B cell (primary cell): Measurements from ENCODE around the gene RET. TPM values are rescaled to one million over a fixed set of nuclear protein-coding genes. Genes with fewer than 3 reads are reported as not detected.

Experiments
- ATAC-seq: fragments of 200-7000 bp; cut with Tn5 transposase; one replicate; pipeline ENCODE4 v1.10.0; 2021; ENCODE audit warnings: low read depth, mild to moderate bottlenecking, moderate number of reproducible peaks, moderate library complexity
- CTCF ChIA-PET: fragments of 350-600 bp; sonication (Branson Sonifier 250); formaldehyde crosslinking; loops from one replicate; lab custom pipeline; 2021; ENCODE audit warnings: antibody characterized with exemption, inconsistent platforms; lab: Charles Lee
- POLR2A ChIA-PET: fragments of 350-600 bp; sonication (Branson Sonifier 250); formaldehyde crosslinking; loops from one replicate; lab custom pipeline; 2021; ENCODE audit warnings: antibody characterized with exemption; lab: Charles Lee
- DNase-seq: peaks from one replicate; pipeline ENCODE4 v3.0.0; 2013
- H2AFZ ChIP-seq: 2 replicates; pipeline ENCODE4 v1.6.1; 2012; ENCODE audit warnings: mild to moderate bottlenecking, low read depth, low read length; ENCODE audit not compliant: insufficient read depth, poor library complexity, severe bottlenecking
- H3K27ac ChIP-seq, 2 donors: 1 replicate in 1 of 2; 2 replicates in 1 of 2; pipeline ENCODE4 v1.5.1; 2012 to 2013; ENCODE audit warnings: low read length in 2 of 2, mild to moderate bottlenecking in 2 of 2, moderate library complexity in 1 of 2
- H3K27me3 ChIP-seq, 4 experiments: fragments of 200-600 bp in 1 of 4; sonication (generic) in 1 of 4; replicated peaks in 1 of 4; 1 replicate in 2 of 4; 2 replicates in 2 of 4; pipeline versions ENCODE4 v1.6.1 to v1.7.0; 2013 to 2016; ENCODE audit warnings: low read length in 3 of 4, mild to moderate bottlenecking in 2 of 4, mixed read lengths in 1 of 4, moderate library complexity in 1 of 4; ENCODE audit not compliant: insufficient read depth in 4 of 4, control insufficient read depth in 3 of 4; ENCODE audit errors: control extremely low read depth in 1 of 4
- H3K36me3 ChIP-seq, 2 experiments: replicated peaks in 1 of 2; 1 replicate in 1 of 2; 2 replicates in 1 of 2; pipeline versions ENCODE4 v1.6.1 to v1.7.1; 2013; ENCODE audit warnings: low read length in 1 of 2; ENCODE audit not compliant: insufficient read depth in 2 of 2, control insufficient read depth in 1 of 2; ENCODE audit errors: control extremely low read depth in 1 of 2, extremely low read depth in 1 of 2
- H3K4me1 ChIP-seq, 2 donors: fragments of 200-600 bp in 1 of 2; sonication (generic) in 1 of 2; 1 replicate in 1 of 2; 2 replicates in 1 of 2; pipeline versions ENCODE4 v1.5.1 to v1.6.1; 2013 to 2017; ENCODE audit warnings: low read length in 2 of 2; ENCODE audit not compliant: control insufficient read depth in 2 of 2, insufficient read depth in 2 of 2
- H3K4me2 ChIP-seq: replicated peaks from 2 replicates; pipeline ENCODE3; 2012; ENCODE audit warnings: mild to moderate bottlenecking, low read depth, low read length; ENCODE audit not compliant: poor library complexity, severe bottlenecking
- H3K4me3 ChIP-seq, 5 experiments: fragments of 200-600 bp in 1 of 5; sonication (generic) in 1 of 5; 1 replicate in 3 of 5; 2 replicates in 2 of 5; pipeline versions ENCODE4 v1.5.1 to v1.7.0; 2011 to 2016; ENCODE audit warnings: low read length in 4 of 5, mild to moderate bottlenecking in 4 of 5, low read depth in 2 of 5, control low read depth in 1 of 5, moderate library complexity in 1 of 5; ENCODE audit not compliant: insufficient read depth in 1 of 5; ENCODE audit errors: control extremely low read depth in 1 of 5, extremely low read depth in 1 of 5
- H3K79me2 ChIP-seq: fragments of 200-600 bp; sonication (generic); one replicate; pipeline ENCODE4 v1.6.0; 2016; ENCODE audit warnings: low read length; ENCODE audit not compliant: control insufficient read depth, insufficient read depth
- H3K9ac ChIP-seq: fragments of 200-600 bp; sonication (generic); 2 replicates; pipeline ENCODE4 v1.6.1; 2017; ENCODE audit warnings: mild to moderate bottlenecking, low read length, moderate library complexity
- H3K9me3 ChIP-seq, 3 donors: one replicate each; pipeline versions ENCODE4 v1.6.1 to v1.7.1; 2013; ENCODE audit warnings: low read length in 2 of 3; ENCODE audit not compliant: control insufficient read depth in 2 of 3, insufficient read depth in 1 of 3; ENCODE audit errors: control extremely low read depth in 1 of 3
- H4K20me1 ChIP-seq: 2 replicates; pipeline ENCODE4 v1.6.0; 2012; ENCODE audit warnings: mild to moderate bottlenecking, low read length; ENCODE audit not compliant: insufficient read depth, control insufficient read depth, poor library complexity, severe bottlenecking
- H3K27ac Mint-ChIP-seq: one replicate; pipeline ENCODE4 v1.8.0; 2021; ENCODE audit warnings: mixed read lengths
- H3K27me3 Mint-ChIP-seq: one replicate; pipeline ENCODE4 v1.8.0; 2021; ENCODE audit warnings: mixed read lengths
- H3K4me1 Mint-ChIP-seq: one replicate; pipeline ENCODE4 v1.8.0; 2021; ENCODE audit warnings: mixed read lengths
- H3K4me3 Mint-ChIP-seq: one replicate; pipeline ENCODE4 v1.8.0; 2021; ENCODE audit warnings: mixed read lengths
- H3K9me3 Mint-ChIP-seq: one replicate; pipeline ENCODE4 v1.8.0; 2022; ENCODE audit warnings: mixed read lengths; ENCODE audit not compliant: insufficient read depth
- EZH2 ChIP-seq: IDR thresholded peaks from 2 replicates; pipeline ENCODE4 v1.6.1; 2012; ENCODE audit warnings: borderline replicate concordance, low read depth, mild to moderate bottlenecking, moderate library complexity, low read length; ENCODE audit not compliant: insufficient read depth, poor library complexity, severe bottlenecking
- WGBS: methylation state at CpG from one replicate; pipeline ENCODE4 v1.1.5; 2013; ENCODE audit warnings: missing lambda C conversion rate; ENCODE audit not compliant: insufficient coverage; 5-methylcytosine and 5-hydroxymethylcytosine counted together
- intact Hi-C: fragments of 100-400 bp; cut with micrococcal nuclease; formaldehyde crosslinking; loops from one replicate; pipeline ENCODE4 v1.10.0; 2022
- polyA plus RNA-seq: library from polyadenylated mRNA; depleted of rRNA; stranded (reverse); fragments of >200 nt; gene quantifications from 2 replicates; pipeline ENCODE4 v1.2.3, GENCODE V29; 2012
- total RNA-seq, 2 donors: library from RNA; stranded (reverse); fragments of 120-200 nt in 1 of 2; gene quantifications; 1 replicate in 1 of 2; 2 replicates in 1 of 2; pipeline versions ENCODE4 v1.2.3 to v1.2.4, GENCODE V29; 2013 to 2022
- TF ChIP-seq, protein P1 (sequence below): fragments of 200-600 bp; IDR thresholded peaks from one replicate; pipeline ENCODE4 v1.8.0; 2022; ENCODE audit warnings: antibody characterized with exemption, mild to moderate bottlenecking

RET gene
- total and polyA plus RNA-seq, 2 donors (not counting 1 experiment from before 2014, with no cell fraction given) = 0.16 to 0.27 TPM

DNA sequence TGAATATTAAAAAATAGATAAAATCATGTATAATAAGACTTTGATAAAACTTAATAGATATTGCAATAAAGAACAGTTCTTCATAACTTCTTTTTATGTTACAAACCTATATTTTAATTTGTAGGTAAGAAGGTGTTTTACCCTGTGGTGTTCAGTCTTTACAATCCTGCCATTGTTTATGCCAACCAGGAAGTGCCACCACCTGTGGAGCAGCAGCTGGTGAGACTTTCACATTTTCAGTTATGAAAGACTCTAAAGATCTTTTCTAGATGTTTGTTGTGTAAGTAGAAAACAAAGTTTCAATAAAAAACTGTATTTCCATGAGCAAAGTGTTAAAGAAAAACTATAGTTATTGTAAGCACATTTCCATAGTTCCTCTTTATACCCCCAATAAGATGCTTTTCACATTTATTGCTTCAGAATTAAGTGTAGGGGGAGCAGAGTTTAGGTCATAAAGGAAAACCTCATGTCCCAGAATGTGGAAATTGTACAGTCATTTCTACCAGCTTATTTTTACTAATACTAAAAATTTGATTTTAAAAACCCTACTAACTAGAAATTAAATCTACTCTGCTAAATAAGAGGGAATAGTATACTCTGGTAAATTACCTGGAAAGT, 90.1 kb downstream of the RET start:
- Histone ChIP-seq H2AFZ (no peak overlapping the region), H3K36me3 (peaks cover 4 to 30% of the 10 kb centered on the region in 2 experiments), H3K4me2 (no peak overlapping the region), H3K27ac (no peak overlapping the region), H3K9ac (no peak overlapping the region), H3K79me2 (no peaks in the 10 kb centered on the region), H3K9me3 (no peaks in the 10 kb centered on the region), H3K4me3 (no peak overlapping the region), H3K27me3 (no peaks in the 10 kb centered on the region), H3K4me1 (no peaks in the 10 kb centered on the region), H4K20me1 (no peaks in the 10 kb centered on the region)
- TF ChIP-seq EZH2 = no peak
- TF ChIP-seq, protein P1, sequence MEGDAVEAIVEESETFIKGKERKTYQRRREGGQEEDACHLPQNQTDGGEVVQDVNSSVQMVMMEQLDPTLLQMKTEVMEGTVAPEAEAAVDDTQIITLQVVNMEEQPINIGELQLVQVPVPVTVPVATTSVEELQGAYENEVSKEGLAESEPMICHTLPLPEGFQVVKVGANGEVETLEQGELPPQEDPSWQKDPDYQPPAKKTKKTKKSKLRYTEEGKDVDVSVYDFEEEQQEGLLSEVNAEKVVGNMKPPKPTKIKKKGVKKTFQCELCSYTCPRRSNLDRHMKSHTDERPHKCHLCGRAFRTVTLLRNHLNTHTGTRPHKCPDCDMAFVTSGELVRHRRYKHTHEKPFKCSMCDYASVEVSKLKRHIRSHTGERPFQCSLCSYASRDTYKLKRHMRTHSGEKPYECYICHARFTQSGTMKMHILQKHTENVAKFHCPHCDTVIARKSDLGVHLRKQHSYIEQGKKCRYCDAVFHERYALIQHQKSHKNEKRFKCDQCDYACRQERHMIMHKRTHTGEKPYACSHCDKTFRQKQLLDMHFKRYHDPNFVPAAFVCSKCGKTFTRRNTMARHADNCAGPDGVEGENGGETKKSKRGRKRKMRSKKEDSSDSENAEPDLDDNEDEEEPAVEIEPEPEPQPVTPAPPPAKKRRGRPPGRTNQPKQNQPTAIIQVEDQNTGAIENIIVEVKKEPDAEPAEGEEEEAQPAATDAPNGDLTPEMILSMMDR = no peak
- no peak for DNase-seq
- H3K27me3 Mint-ChIP-seq = no peaks in the 10 kb centered on the region
- no peak overlapping the region for H3K27ac Mint-ChIP-seq
- intact Hi-C loops = no loop called here
- CTCF ChIA-PET = no interaction called here
- no peaks in the 10 kb centered on the region for H3K4me1 Mint-ChIP-seq
- POLR2A ChIA-PET = no interaction called here
- no peak overlapping the region for H3K4me3 Mint-ChIP-seq
- no peaks in the 10 kb centered on the region for H3K9me3 Mint-ChIP-seq
- no peak for ATAC-seq

GRCh38 chr10:43167498-43167889, 90.6 kb downstream of the RET start:
- Mint-ChIP-seq H3K4me1 (no peaks in the 10 kb centered on the region), H3K4me3 (no peak overlapping the region), H3K9me3 (no peaks in the 10 kb centered on the region), H3K27ac (no peak overlapping the region), H3K27me3 (no peaks in the 10 kb centered on the region)
- no peak overlapping the region for H3K27ac ChIP-seq
- ChIA-PET POLR2A (no interaction called here), CTCF (no interaction called here)
- H3K4me2 ChIP-seq = no peak overlapping the region
- H3K36me3 ChIP-seq = peaks cover 4 to 27% of the 10 kb centered on the region in 2 experiments
- no peak for ATAC-seq
- H4K20me1 ChIP-seq = no peaks in the 10 kb centered on the region
- no peaks in the 10 kb centered on the region for H3K27me3 ChIP-seq
- no peak for DNase-seq
- H3K4me3 ChIP-seq = no peak overlapping the region
- no peaks in the 10 kb centered on the region for H3K4me1 ChIP-seq
- H2AFZ ChIP-seq = no peak overlapping the region
- intact Hi-C loops = no loop called here
- TF ChIP-seq EZH2 = no peak
- TF ChIP-seq, protein P1 = no peak
- no peak overlapping the region for H3K9ac ChIP-seq
- no peaks in the 10 kb centered on the region for H3K9me3 ChIP-seq
- no CpG with 5 or more reads among the region's 2 CpGs for WGBS
- no peaks in the 10 kb centered on the region for H3K79me2 ChIP-seq
